ENCODE measurements around the gene FZD7.

DNA sequence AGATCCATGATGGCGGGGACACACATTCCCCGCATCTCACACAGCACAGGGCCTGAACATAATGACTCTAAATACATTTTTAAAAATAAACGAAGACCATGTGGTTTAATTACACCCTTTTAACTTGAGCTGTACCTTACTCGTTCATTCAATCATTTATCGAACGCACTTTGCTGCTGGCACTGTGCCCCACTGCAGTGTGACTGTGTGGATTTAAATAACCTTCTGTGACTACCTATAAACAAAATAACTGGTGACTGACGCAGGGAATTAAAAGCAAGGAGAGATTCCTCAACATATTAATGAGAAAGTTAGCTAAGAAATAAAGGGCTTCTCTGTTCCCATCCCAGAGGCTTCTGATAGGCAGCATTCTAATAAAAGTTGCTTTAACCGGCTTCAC is 10.9 kb upstream of the FZD7 start:
- TF ChIP-seq CEBPB (IDR thresholded peaks at IDR 0.05; ENCODE audit: borderline replicate concordance in 1 of 2, low read depth in 2 of 2, low read length in 2 of 2) (no peak), ATF7 (IDR thresholded peaks at IDR 0.05; ENCODE audit: low read depth) (no peak), POLR2A (IDR thresholded peaks at IDR 0.05; ENCODE audit: low read depth, low read length) (no peak), RAD51 (IDR thresholded peaks at IDR 0.05) (no peak), FOXK2 (IDR thresholded peaks at IDR 0.05) (no peak)
- TF ChIP-seq, protein P1, sequence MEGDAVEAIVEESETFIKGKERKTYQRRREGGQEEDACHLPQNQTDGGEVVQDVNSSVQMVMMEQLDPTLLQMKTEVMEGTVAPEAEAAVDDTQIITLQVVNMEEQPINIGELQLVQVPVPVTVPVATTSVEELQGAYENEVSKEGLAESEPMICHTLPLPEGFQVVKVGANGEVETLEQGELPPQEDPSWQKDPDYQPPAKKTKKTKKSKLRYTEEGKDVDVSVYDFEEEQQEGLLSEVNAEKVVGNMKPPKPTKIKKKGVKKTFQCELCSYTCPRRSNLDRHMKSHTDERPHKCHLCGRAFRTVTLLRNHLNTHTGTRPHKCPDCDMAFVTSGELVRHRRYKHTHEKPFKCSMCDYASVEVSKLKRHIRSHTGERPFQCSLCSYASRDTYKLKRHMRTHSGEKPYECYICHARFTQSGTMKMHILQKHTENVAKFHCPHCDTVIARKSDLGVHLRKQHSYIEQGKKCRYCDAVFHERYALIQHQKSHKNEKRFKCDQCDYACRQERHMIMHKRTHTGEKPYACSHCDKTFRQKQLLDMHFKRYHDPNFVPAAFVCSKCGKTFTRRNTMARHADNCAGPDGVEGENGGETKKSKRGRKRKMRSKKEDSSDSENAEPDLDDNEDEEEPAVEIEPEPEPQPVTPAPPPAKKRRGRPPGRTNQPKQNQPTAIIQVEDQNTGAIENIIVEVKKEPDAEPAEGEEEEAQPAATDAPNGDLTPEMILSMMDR (IDR thresholded peaks at IDR 0.05 in 2 of 3, conservative IDR thresholded peaks at IDR 0.05 in 1 of 3; ENCODE audit: control insufficient read depth in 2 of 3, extremely low read depth in 1 of 3, insufficient read depth in 1 of 3, low read depth in 3 of 3, low read length in 3 of 3), result no peak
- TF ChIP-seq, protein P2, sequence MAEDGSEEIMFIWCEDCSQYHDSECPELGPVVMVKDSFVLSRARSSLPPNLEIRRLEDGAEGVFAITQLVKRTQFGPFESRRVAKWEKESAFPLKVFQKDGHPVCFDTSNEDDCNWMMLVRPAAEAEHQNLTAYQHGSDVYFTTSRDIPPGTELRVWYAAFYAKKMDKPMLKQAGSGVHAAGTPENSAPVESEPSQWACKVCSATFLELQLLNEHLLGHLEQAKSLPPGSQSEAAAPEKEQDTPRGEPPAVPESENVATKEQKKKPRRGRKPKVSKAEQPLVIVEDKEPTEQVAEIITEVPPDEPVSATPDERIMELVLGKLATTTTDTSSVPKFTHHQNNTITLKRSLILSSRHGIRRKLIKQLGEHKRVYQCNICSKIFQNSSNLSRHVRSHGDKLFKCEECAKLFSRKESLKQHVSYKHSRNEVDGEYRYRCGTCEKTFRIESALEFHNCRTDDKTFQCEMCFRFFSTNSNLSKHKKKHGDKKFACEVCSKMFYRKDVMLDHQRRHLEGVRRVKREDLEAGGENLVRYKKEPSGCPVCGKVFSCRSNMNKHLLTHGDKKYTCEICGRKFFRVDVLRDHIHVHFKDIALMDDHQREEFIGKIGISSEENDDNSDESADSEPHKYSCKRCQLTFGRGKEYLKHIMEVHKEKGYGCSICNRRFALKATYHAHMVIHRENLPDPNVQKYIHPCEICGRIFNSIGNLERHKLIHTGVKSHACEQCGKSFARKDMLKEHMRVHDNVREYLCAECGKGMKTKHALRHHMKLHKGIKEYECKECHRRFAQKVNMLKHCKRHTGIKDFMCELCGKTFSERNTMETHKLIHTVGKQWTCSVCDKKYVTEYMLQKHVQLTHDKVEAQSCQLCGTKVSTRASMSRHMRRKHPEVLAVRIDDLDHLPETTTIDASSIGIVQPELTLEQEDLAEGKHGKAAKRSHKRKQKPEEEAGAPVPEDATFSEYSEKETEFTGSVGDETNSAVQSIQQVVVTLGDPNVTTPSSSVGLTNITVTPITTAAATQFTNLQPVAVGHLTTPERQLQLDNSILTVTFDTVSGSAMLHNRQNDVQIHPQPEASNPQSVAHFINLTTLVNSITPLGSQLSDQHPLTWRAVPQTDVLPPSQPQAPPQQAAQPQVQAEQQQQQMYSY (CRISPR knock-in tag; IDR thresholded peaks at IDR 0.05), result no peak
- TF ChIP-seq, protein P3, sequence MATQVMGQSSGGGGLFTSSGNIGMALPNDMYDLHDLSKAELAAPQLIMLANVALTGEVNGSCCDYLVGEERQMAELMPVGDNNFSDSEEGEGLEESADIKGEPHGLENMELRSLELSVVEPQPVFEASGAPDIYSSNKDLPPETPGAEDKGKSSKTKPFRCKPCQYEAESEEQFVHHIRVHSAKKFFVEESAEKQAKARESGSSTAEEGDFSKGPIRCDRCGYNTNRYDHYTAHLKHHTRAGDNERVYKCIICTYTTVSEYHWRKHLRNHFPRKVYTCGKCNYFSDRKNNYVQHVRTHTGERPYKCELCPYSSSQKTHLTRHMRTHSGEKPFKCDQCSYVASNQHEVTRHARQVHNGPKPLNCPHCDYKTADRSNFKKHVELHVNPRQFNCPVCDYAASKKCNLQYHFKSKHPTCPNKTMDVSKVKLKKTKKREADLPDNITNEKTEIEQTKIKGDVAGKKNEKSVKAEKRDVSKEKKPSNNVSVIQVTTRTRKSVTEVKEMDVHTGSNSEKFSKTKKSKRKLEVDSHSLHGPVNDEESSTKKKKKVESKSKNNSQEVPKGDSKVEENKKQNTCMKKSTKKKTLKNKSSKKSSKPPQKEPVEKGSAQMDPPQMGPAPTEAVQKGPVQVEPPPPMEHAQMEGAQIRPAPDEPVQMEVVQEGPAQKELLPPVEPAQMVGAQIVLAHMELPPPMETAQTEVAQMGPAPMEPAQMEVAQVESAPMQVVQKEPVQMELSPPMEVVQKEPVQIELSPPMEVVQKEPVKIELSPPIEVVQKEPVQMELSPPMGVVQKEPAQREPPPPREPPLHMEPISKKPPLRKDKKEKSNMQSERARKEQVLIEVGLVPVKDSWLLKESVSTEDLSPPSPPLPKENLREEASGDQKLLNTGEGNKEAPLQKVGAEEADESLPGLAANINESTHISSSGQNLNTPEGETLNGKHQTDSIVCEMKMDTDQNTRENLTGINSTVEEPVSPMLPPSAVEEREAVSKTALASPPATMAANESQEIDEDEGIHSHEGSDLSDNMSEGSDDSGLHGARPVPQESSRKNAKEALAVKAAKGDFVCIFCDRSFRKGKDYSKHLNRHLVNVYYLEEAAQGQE (IDR thresholded peaks at IDR 0.05; ENCODE audit: low read depth, low read length), result no peak

Data from GM12878 (cell line).